Mesenchymal stem cell (in vitro differentiated cells and primary cell): Measurements from ENCODE around the gene VEGFA. TPM values are rescaled to one million over a fixed set of nuclear protein-coding genes. Genes with fewer than 3 reads are reported as not detected.
A peak's percentile ranks its signal among the peaks of the same experiment; 100 is the strongest.

Experiments used
- DNase-seq: peaks from one replicate; pipeline ENCODE4 v3.0.0-alpha.2; 2013
- H2AFZ ChIP-seq: one replicate; pipeline ENCODE4 v1.6.1; 2013; ENCODE audit warnings: low read depth, mild to moderate bottlenecking, control low read depth, inconsistent platforms, low read length, moderate library complexity
- H2AK5ac ChIP-seq: 2 replicates; pipeline ENCODE4 v1.6.1; 2013; ENCODE audit warnings: low read length, moderate library complexity, mild to moderate bottlenecking, inconsistent platforms; ENCODE audit not compliant: severe bottlenecking
- H2BK120ac ChIP-seq: one replicate; pipeline ENCODE4 v1.6.1; 2013; ENCODE audit warnings: low read depth, mild to moderate bottlenecking, inconsistent platforms, low read length, moderate library complexity
- H2BK12ac ChIP-seq, 2 experiments: one replicate each; pipeline ENCODE4 v1.6.1; 2013; ENCODE audit warnings: inconsistent platforms in 2 of 2, low read length in 2 of 2, mild to moderate bottlenecking in 2 of 2, moderate library complexity in 2 of 2, control low read depth in 1 of 2
- H2BK15ac ChIP-seq: one replicate; pipeline ENCODE4 v1.6.1; 2013; ENCODE audit warnings: mild to moderate bottlenecking, low read depth, inconsistent platforms; ENCODE audit not compliant: poor library complexity, severe bottlenecking
- H2BK5ac ChIP-seq: 2 replicates; pipeline ENCODE4 v1.6.1; 2013; ENCODE audit warnings: low read depth, mild to moderate bottlenecking, low read length, control low read depth, inconsistent platforms; ENCODE audit not compliant: poor library complexity, severe bottlenecking
- H3K14ac ChIP-seq, 2 experiments: one replicate each; pipeline ENCODE4 v1.6.1; 2013; ENCODE audit warnings: inconsistent platforms in 2 of 2, low read length in 2 of 2, control low read depth in 1 of 2, mild to moderate bottlenecking in 1 of 2, moderate library complexity in 1 of 2
- H3K18ac ChIP-seq, 2 experiments: one replicate each; pipeline ENCODE4 v1.6.1; 2013; ENCODE audit warnings: inconsistent platforms in 2 of 2, low read length in 2 of 2, control low read depth in 1 of 2, low read depth in 1 of 2, mild to moderate bottlenecking in 1 of 2
- H3K23ac ChIP-seq, 2 experiments: one replicate each; pipeline ENCODE4 v1.6.1; 2013; ENCODE audit warnings: inconsistent platforms in 2 of 2, low read length in 2 of 2, mild to moderate bottlenecking in 2 of 2, moderate library complexity in 2 of 2, control low read depth in 1 of 2
- H3K27ac ChIP-seq: 2 replicates; pipeline ENCODE4 v1.5.1; 2013; ENCODE audit warnings: mild to moderate bottlenecking, moderate library complexity, low read length, control low read depth, inconsistent platforms; ENCODE audit not compliant: poor library complexity, severe bottlenecking
- H3K27me3 ChIP-seq, 2 experiments: 2 replicates each; pipeline versions ENCODE4 v1.6.1 to v1.7.0; 2013; ENCODE audit warnings: low read length in 2 of 2, mild to moderate bottlenecking in 2 of 2, moderate library complexity in 2 of 2, control low read depth in 1 of 2, inconsistent platforms in 1 of 2; ENCODE audit not compliant: control insufficient read depth in 1 of 2, insufficient read depth in 1 of 2
- H3K36me3 ChIP-seq, 2 experiments: 2 replicates each; pipeline versions ENCODE4 v1.6.1 to v1.7.0; 2013; ENCODE audit warnings: low read length in 2 of 2, control low read depth in 1 of 2, inconsistent platforms in 1 of 2, low read depth in 1 of 2, mild to moderate bottlenecking in 1 of 2; ENCODE audit not compliant: insufficient read depth in 2 of 2, control insufficient read depth in 1 of 2
- H3K4ac ChIP-seq, 2 experiments: one replicate each; pipeline ENCODE4 v1.6.1; 2013; ENCODE audit warnings: inconsistent platforms in 2 of 2, low read length in 2 of 2, mild to moderate bottlenecking in 2 of 2, moderate library complexity in 2 of 2, control low read depth in 1 of 2, low read depth in 1 of 2
- H3K4me1 ChIP-seq: 2 replicates; pipeline ENCODE4 v1.6.1; 2013; ENCODE audit warnings: low read depth, low read length, control low read depth; ENCODE audit not compliant: control insufficient read depth, insufficient read depth
- H3K4me2 ChIP-seq: 2 replicates; pipeline ENCODE4 v1.6.1; 2013; ENCODE audit warnings: low read length, mild to moderate bottlenecking, inconsistent platforms; ENCODE audit not compliant: poor library complexity, severe bottlenecking
- H3K4me3 ChIP-seq, 2 experiments: 2 replicates each; pipeline versions ENCODE4 v1.5.1 to v1.7.0; 2013; ENCODE audit warnings: low read length in 2 of 2, mild to moderate bottlenecking in 2 of 2, control low read depth in 1 of 2, low read depth in 1 of 2; ENCODE audit not compliant: insufficient read depth in 1 of 2
- H3K79me1 ChIP-seq: replicated peaks from 2 replicates; pipeline ENCODE4 v1.6.1; 2013; ENCODE audit warnings: mild to moderate bottlenecking, control low read depth, low read length, inconsistent platforms; ENCODE audit not compliant: poor library complexity, severe bottlenecking
- H3K9ac ChIP-seq: 2 replicates; pipeline ENCODE4 v1.7.0; 2013; ENCODE audit warnings: mild to moderate bottlenecking, low read length, moderate library complexity
- H3K9me3 ChIP-seq: 2 replicates; pipeline ENCODE4 v1.7.0; 2013; ENCODE audit warnings: mild to moderate bottlenecking, low read length; ENCODE audit not compliant: control insufficient read depth
- H4K8ac ChIP-seq: one replicate; pipeline ENCODE4 v1.6.1; 2013; ENCODE audit warnings: inconsistent platforms, mild to moderate bottlenecking, low read length, moderate library complexity
- H4K91ac ChIP-seq: one replicate; pipeline ENCODE4 v1.6.1; 2013; ENCODE audit warnings: mild to moderate bottlenecking, low read length, inconsistent platforms
- WGBS: methylation state at CpG from one replicate; pipeline ENCODE4 v1.1.7; 2013; ENCODE audit warnings: mixed read lengths; 5-methylcytosine and 5-hydroxymethylcytosine counted together
- polyA plus RNA-seq, 2 experiments: library from polyadenylated mRNA; stranded (reverse); fragments of 200-250 nt; gene quantifications; one replicate each; pipeline ENCODE4 v1.2.3, GENCODE V29; 2013

Gene VEGFA
- polyA plus RNA-seq (2013, experiment 1 of 2): 94.9 TPM
- 89.3 TPM for polyA plus RNA-seq (2013, experiment 2 of 2)

- Histone ChIP-seq H3K9ac (peak within 1 kb of the TSS; percentile 98), H3K79me1 (no peaks in the 10 kb centered on the region), H3K27me3 (no peaks in the 10 kb centered on the region), H3K14ac (peak within 1 kb of the TSS; percentile 47 to 76), H3K18ac (peak within 1 kb of the TSS; percentile 91 to 99), H4K91ac (peak within 1 kb of the TSS; percentile 76), H4K8ac (no peak within 1 kb of the TSS), H2AK5ac (no peak within 1 kb of the TSS), H3K4ac (peak within 1 kb of the TSS; percentile 68 to 81), H2BK5ac (peak within 1 kb of the TSS; percentile 63), H2BK120ac (peak within 1 kb of the TSS; percentile 39), H3K4me2 (peak within 1 kb of the TSS; percentile 68), H2AFZ (peak within 1 kb of the TSS; percentile 78), H3K36me3 (peaks cover 0 to 11% of the 10 kb centered on the region in 2 experiments), H2BK12ac (peak within 1 kb of the TSS; percentile 11 to 48), H3K9me3 (no peaks in the 10 kb centered on the region), H2BK15ac (peak within 1 kb of the TSS; percentile 63), H3K27ac (peak within 1 kb of the TSS; percentile 84), H3K23ac (peak within 1 kb of the TSS in 1 of 2 experiments; percentile 81), H3K4me3 (peak within 1 kb of the TSS; percentile 94 to 96), H3K4me1 (peaks cover 25% of the 10 kb centered on the region)
- 1% methylated on average over 49 of the region's 62 CpGs for WGBS
- DNase-seq: peak; percentile 94
These were observed at the start of gene VEGFA for GRCh38 chr6:43769526-43770371. Gene VEGFA (plus strand): TSS chr6:43770211.

- WGBS: 92% methylated on average over 2 of the region's 4 CpGs
These were observed 49.0 kb upstream of the VEGFA start for GRCh38 chr6:43720999-43721398.

GRCh38 chr6:43722920-43723545, 47.0 kb upstream of the VEGFA start:
- H2BK15ac ChIP-seq: no peak overlapping the region
- H3K4me2 ChIP-seq: no peak overlapping the region
- no peak for DNase-seq
- no peak overlapping the region for H2BK5ac ChIP-seq
- H2AFZ ChIP-seq: no peak overlapping the region
- H3K23ac ChIP-seq: no peak overlapping the region
- H3K79me1 ChIP-seq: no peaks in the 10 kb centered on the region
- no peak overlapping the region for H3K4me3 ChIP-seq
- 87% methylated on average over 10 of the region's 10 CpGs for WGBS
- no peak overlapping the region for H2AK5ac ChIP-seq
- H3K14ac ChIP-seq: no peak overlapping the region
- H3K9me3 ChIP-seq: no peaks in the 10 kb centered on the region
- peaks cover 11% of the 10 kb centered on the region for H3K4me1 ChIP-seq
- H3K18ac ChIP-seq: no peak overlapping the region
- H3K4ac ChIP-seq: no peak overlapping the region
- no peak overlapping the region for H4K91ac ChIP-seq
- H3K9ac ChIP-seq: peak overlapping the region; percentile 9
- H2BK12ac ChIP-seq: no peak overlapping the region
- no peaks in the 10 kb centered on the region for H3K36me3 ChIP-seq
- peaks cover 0 to 13% of the 10 kb centered on the region in 2 experiments for H3K27me3 ChIP-seq
- no peak overlapping the region for H4K8ac ChIP-seq
- no peak overlapping the region for H2BK120ac ChIP-seq
- no peak overlapping the region for H3K27ac ChIP-seq

More at GRCh38 chr6:43720999-43721398, 49.0 kb upstream of the VEGFA start:
- no peak overlapping the region for H3K14ac ChIP-seq
- no peaks in the 10 kb centered on the region for H3K9me3 ChIP-seq
- H4K91ac ChIP-seq: no peak overlapping the region
- H4K8ac ChIP-seq: no peak overlapping the region
- DNase-seq: no peak
- peaks cover 14% of the 10 kb centered on the region for H3K4me1 ChIP-seq
- no peak overlapping the region for H3K23ac ChIP-seq
- no peak overlapping the region for H2BK15ac ChIP-seq
- H3K4ac ChIP-seq: no peak overlapping the region
- no peak overlapping the region for H2BK120ac ChIP-seq
- no peak overlapping the region for H2BK12ac ChIP-seq
- H2BK5ac ChIP-seq: no peak overlapping the region
- no peaks in the 10 kb centered on the region for H3K79me1 ChIP-seq
- H3K4me3 ChIP-seq: no peak overlapping the region
- H3K9ac ChIP-seq: no peak overlapping the region
- H3K4me2 ChIP-seq: no peak overlapping the region
- peaks cover 0 to 13% of the 10 kb centered on the region in 2 experiments for H3K27me3 ChIP-seq
- H3K27ac ChIP-seq: no peak overlapping the region
- H2AFZ ChIP-seq: no peak overlapping the region
- H3K18ac ChIP-seq: no peak overlapping the region
- no peak overlapping the region for H2AK5ac ChIP-seq
- no peaks in the 10 kb centered on the region for H3K36me3 ChIP-seq

- Histone ChIP-seq H3K4me3 (no peak overlapping the region), H3K4ac (no peak overlapping the region), H3K27ac (no peak overlapping the region), H2BK120ac (no peak overlapping the region), H3K27me3 (peaks cover 0 to 13% of the 10 kb centered on the region in 2 experiments), H2BK15ac (peak overlapping the region; percentile 29), H3K18ac (no peak overlapping the region), H3K9me3 (no peaks in the 10 kb centered on the region), H4K91ac (no peak overlapping the region), H2BK5ac (no peak overlapping the region), H4K8ac (no peak overlapping the region), H3K14ac (no peak overlapping the region), H3K23ac (no peak overlapping the region), H2BK12ac (no peak overlapping the region), H3K4me2 (no peak overlapping the region), H3K36me3 (no peaks in the 10 kb centered on the region), H3K4me1 (peaks cover 11% of the 10 kb centered on the region), H3K79me1 (no peaks in the 10 kb centered on the region), H2AFZ (no peak overlapping the region), H3K9ac (peak overlapping the region; percentile 37), H2AK5ac (no peak overlapping the region)
- WGBS: 68% methylated on average over 9 of the region's 9 CpGs
- peak; percentile 61 for DNase-seq
These were observed 46.2 kb upstream of the VEGFA start for GRCh38 chr6:43723737-43724295.
